Endothelial cell of umbilical vein (primary cell): ENCODE measurements around the gene VWA5B2. TPM values are rescaled to one million over a fixed set of nuclear protein-coding genes. Genes with fewer than 3 reads are reported as not detected.

Experiments
- BruUV-seq: library from RNA; stranded (reverse); fragments of 400-500 nt; replicated peaks from 2 replicates; lab custom pipeline; 2021; lab: Mats Ljungman, UMichigan
- CTCF ChIA-PET: fragments of 300-600, 350-600 bp; sonication (Branson Sonifier 250); formaldehyde crosslinking; loops from one replicate; lab custom pipeline; 2021; ENCODE audit warnings: antibody characterized with exemption, inconsistent platforms; lab: Charles Lee
- POLR2A ChIA-PET: fragments of 300-600, 350-600 bp; sonication (Branson Sonifier 250); formaldehyde crosslinking; loops from one replicate; lab custom pipeline; 2021; ENCODE audit warnings: antibody characterized with exemption, inconsistent platforms; lab: Charles Lee
- DNase-seq: peaks from one replicate; pipeline ENCODE4 v3.0.0-alpha.2; 2011; ENCODE audit warnings: low read depth, low spot score
- FAIRE-seq: peaks from 2 replicates; lab custom pipeline; 2011; peaks lifted over from hg19 to GRCh38; lab: Jason Lieb, UNC
- H2AFZ ChIP-seq: 2 replicates; pipeline ENCODE4 v1.6.0; 2012; ENCODE audit warnings: low read depth, low read length, control low read depth, inconsistent platforms
- H3K27ac ChIP-seq: 2 replicates; pipeline ENCODE4 v1.5.1; 2011; ENCODE audit warnings: low read depth, mild to moderate bottlenecking, control low read depth, low read length, moderate library complexity; ENCODE audit not compliant: insufficient read depth
- H3K27me3 ChIP-seq, 2 experiments: 2 replicates each; pipeline versions ENCODE4 v1.6.0 to v1.6.1; 2011; ENCODE audit warnings: low read length in 2 of 2, mixed read lengths in 1 of 2; ENCODE audit not compliant: control insufficient read depth in 2 of 2, insufficient read depth in 2 of 2
- H3K36me3 ChIP-seq, 2 experiments: 2 replicates in 1 of 2; 3 replicates in 1 of 2; pipeline ENCODE4 v1.5.1; 2011; ENCODE audit warnings: low read length in 2 of 2, mild to moderate bottlenecking in 1 of 2, moderate library complexity in 1 of 2; ENCODE audit not compliant: control insufficient read depth in 2 of 2, insufficient read depth in 2 of 2; ENCODE audit errors: extremely low read depth in 1 of 2
- H3K4me1 ChIP-seq: 3 replicates; pipeline ENCODE4 v1.5.1; 2011; ENCODE audit warnings: mild to moderate bottlenecking, low read length; ENCODE audit not compliant: control insufficient read depth, insufficient read depth; ENCODE audit errors: extremely low read depth
- H3K4me2 ChIP-seq: 2 replicates; pipeline ENCODE4 v1.6.1; 2011; ENCODE audit warnings: low read length, control low read depth, mixed read lengths; ENCODE audit not compliant: insufficient read depth
- H3K4me3 ChIP-seq, 3 experiments: fragments of 200-600 bp in 1 of 3; sonication (generic), shearing (Covaris generic) in 1 of 3; replicated peaks in 1 of 3; 2 replicates each; pipeline ENCODE4 v1.5.1; 2011 to 2016; ENCODE audit warnings: control low read depth in 3 of 3, low read length in 3 of 3, mild to moderate bottlenecking in 2 of 3, inconsistent platforms in 1 of 3, low read depth in 1 of 3, moderate library complexity in 1 of 3; ENCODE audit not compliant: insufficient read depth in 1 of 3
- H3K79me2 ChIP-seq: 2 replicates; pipeline ENCODE4 v1.6.0; 2012; ENCODE audit warnings: low read length, inconsistent platforms; ENCODE audit not compliant: control insufficient read depth, insufficient read depth
- H3K9ac ChIP-seq: replicated peaks from 2 replicates; pipeline ENCODE3; 2011; ENCODE audit warnings: low read length, control low read depth; ENCODE audit not compliant: insufficient read depth; ENCODE audit errors: extremely low read depth
- H3K9me1 ChIP-seq: replicated peaks from 3 replicates; pipeline ENCODE4 v1.6.0; 2011; ENCODE audit warnings: mild to moderate bottlenecking, low read length; ENCODE audit not compliant: control insufficient read depth, insufficient read depth; ENCODE audit errors: extremely low read depth
- H3K9me3 ChIP-seq: replicated peaks from 2 replicates; pipeline ENCODE4 v1.5.1; 2012; ENCODE audit warnings: low read length, inconsistent platforms; ENCODE audit not compliant: control insufficient read depth, insufficient read depth
- H4K20me1 ChIP-seq: replicated peaks from 2 replicates; pipeline ENCODE3; 2011; ENCODE audit warnings: mild to moderate bottlenecking, low read length; ENCODE audit not compliant: control insufficient read depth, insufficient read depth; ENCODE audit errors: extremely low read depth
- CTCF ChIP-seq, 2 donors: IDR thresholded peaks; 1 replicate in 1 of 2; 2 replicates in 1 of 2; pipeline ENCODE4 v1.5.1; 2011; ENCODE audit warnings: low read length in 2 of 2, mild to moderate bottlenecking in 2 of 2, moderate library complexity in 2 of 2, control low read depth in 1 of 2, inconsistent platforms in 1 of 2, low read depth in 1 of 2; ENCODE audit not compliant: insufficient read depth in 1 of 2; ENCODE audit errors: extremely low read depth in 1 of 2
- EZH2 ChIP-seq: IDR thresholded peaks from 2 replicates; pipeline ENCODE4 v1.6.1; 2012; ENCODE audit warnings: borderline replicate concordance, low read depth, mild to moderate bottlenecking, moderate library complexity, low read length, inconsistent platforms; ENCODE audit not compliant: severe bottlenecking
- GATA2 ChIP-seq: IDR thresholded peaks from 2 replicates; pipeline ENCODE4 v1.7.0; 2011; ENCODE audit warnings: low read depth, mild to moderate bottlenecking, moderate library complexity, mixed read lengths, low read length; ENCODE audit not compliant: insufficient read length, insufficient read depth
- JUN ChIP-seq: IDR thresholded peaks from 2 replicates; pipeline ENCODE4 v1.6.1; 2011; ENCODE audit warnings: borderline replicate concordance, low read depth; ENCODE audit not compliant: insufficient read length, insufficient read depth
- dilution Hi-C: fragments of 300-500 bp; cut with MboI; formaldehyde crosslinking; loops from one replicate; pipeline ENCODE4 v1.15.0; 2019; ENCODE audit warnings: low sequenced_read_pairs; ENCODE audit not compliant: extremely low pct_ligation_motif_present
- intact Hi-C: fragments of 100-400 bp; cut with micrococcal nuclease; formaldehyde crosslinking; loops from one replicate; pipeline ENCODE4 v1.10.0; 2022
- polyA plus RNA-seq, 4 experiments: library from polyadenylated mRNA; depleted of rRNA in 3 of 4; stranded (reverse) in 3 of 4; unstranded in 1 of 4; fragments of >200 nt; gene quantifications; 2 replicates each; pipeline versions ENCODE4 v1.2.1 to v1.2.3, GENCODE V29; 2011 to 2012; ENCODE audit warnings: missing spikeins in 1 of 4
- total RNA-seq: library from RNA; stranded (reverse); gene quantifications from 2 replicates; pipeline ENCODE4 v1.2.3, GENCODE V29; 2021

The VWA5B2 gene
- total and polyA plus RNA-seq, 2 donors (not counting 3 experiments of a cell fraction or from before 2014, with no cell fraction given) = 0.03 TPM; not detected in 1

DNA sequence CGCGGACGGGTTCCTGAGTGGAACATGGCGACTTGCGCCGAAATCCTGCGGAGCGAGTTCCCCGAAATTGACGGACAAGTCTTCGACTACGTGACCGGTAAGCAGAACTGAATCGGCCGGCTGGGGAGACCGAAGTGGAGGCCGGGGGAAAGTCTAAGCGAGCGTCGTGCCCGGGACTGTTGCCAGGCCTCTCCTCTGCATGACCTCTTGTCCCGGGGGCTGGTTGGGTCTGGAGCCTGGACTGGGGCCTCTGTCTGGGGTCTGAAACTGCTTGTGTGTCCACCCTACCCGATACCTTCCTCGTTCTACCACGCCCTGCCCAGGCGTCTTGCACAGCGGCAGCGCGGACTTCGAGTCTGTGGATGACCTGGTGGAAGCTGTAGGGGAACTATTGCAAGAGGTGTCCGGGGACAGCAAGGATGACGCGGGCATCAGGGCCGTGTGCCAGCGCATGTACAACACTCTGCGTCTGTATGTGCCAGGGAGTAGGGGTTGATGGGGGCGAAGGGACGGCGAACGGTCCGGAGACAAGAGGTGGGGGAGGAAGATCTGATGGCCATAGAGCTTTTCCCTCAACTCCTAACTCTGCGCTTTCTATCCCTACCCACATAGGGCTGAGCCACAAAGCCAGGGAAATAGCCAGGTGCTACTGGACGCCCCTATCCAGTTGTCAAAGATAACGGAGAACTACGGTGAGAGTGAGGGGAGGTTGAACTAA, 43.0 kb upstream of the VWA5B2 start, which contains the start of gene ABCF3:
TSS of gene ABCF3 (plus strand) at position 16 of the 718 bp plus-strand sequence. CDS start at position 25, 9 bp downstream.
- FAIRE-seq (no peak), DNase-seq (no peak)
- intact Hi-C loops (loop anchor here (1.0 to 5.0 kb wide), 4 partner anchors 41 to 292 kb away; partner anchors contain the start of genes EIF2B5 and VWA5B2), dilution Hi-C loops (no loop called here)
- ChIA-PET POLR2A (interaction anchor here (1.0 to 1.2 kb wide), 3 partner anchors 10 to 13 kb away, joined by 3 to 5 read pairs (median 5); no protein-coding TSS in a partner anchor), CTCF (interaction anchor here (0.6 to 3.7 kb wide), 8 partner anchors 9 to 291 kb away, joined by 3 to 25 read pairs (median 7); partner anchors contain the start of genes DVL3 and EEF1AKMT4)
- Histone ChIP-seq H3K9ac (peak within 1 kb of the TSS; percentile 48), H3K4me1 (peaks cover 14% of the 10 kb centered on the region), H2AFZ (peak within 1 kb of the TSS; percentile 15), H3K79me2 (peaks cover 25% of the 10 kb centered on the region), H3K27ac (peak within 1 kb of the TSS; percentile 64), H3K36me3 (peaks cover 18 to 49% of the 10 kb centered on the region in 2 experiments), H3K4me2 (peak within 1 kb of the TSS; percentile 37), H3K27me3 (no peaks in the 10 kb centered on the region), H4K20me1 (no peaks in the 10 kb centered on the region), H3K4me3 (peak within 1 kb of the TSS; percentile 5 to 92 (median 54)), H3K9me1 (no peaks in the 10 kb centered on the region), H3K9me3 (no peaks in the 10 kb centered on the region)
- no TSS peak for BruUV-seq
- no peak for TF ChIP-seq EZH2
- TF ChIP-seq GATA2 = no peak
- no peak for TF ChIP-seq CTCF (IDR thresholded peaks at IDR 0.05; ENCODE audit: extremely low read depth in 1 of 2, insufficient read depth in 1 of 2, low read depth in 1 of 2, low read length in 2 of 2)
- no peak for TF ChIP-seq JUN
